GM23338 (cell line): ENCODE measurements around the gene TUBA4B.

Experiments used
- POLR2AphosphoS5 ChIP-seq: IDR thresholded peaks from 2 replicates; pipeline ENCODE4 v1.6.1; 2016; ENCODE audit warnings: antibody characterized with exemption, low read depth
- STAT1 ChIP-seq: IDR thresholded peaks from one replicate; pipeline ENCODE4 v1.6.1; 2016; ENCODE audit warnings: antibody characterized with exemption; ENCODE audit not compliant: unreplicated experiment
- TF ChIP-seq, protein P1 (sequence below), 2 experiments: fragments of 200-600 bp in 1 of 2; sonication (generic) in 1 of 2; conservative IDR thresholded peaks; 2 replicates each; pipeline versions ENCODE4 v1.5.1 to v1.6.1; 2016 to 2017; ENCODE audit warnings: antibody characterized with exemption in 2 of 2, low read depth in 2 of 2, mild to moderate bottlenecking in 2 of 2, moderate library complexity in 1 of 2

DNA sequence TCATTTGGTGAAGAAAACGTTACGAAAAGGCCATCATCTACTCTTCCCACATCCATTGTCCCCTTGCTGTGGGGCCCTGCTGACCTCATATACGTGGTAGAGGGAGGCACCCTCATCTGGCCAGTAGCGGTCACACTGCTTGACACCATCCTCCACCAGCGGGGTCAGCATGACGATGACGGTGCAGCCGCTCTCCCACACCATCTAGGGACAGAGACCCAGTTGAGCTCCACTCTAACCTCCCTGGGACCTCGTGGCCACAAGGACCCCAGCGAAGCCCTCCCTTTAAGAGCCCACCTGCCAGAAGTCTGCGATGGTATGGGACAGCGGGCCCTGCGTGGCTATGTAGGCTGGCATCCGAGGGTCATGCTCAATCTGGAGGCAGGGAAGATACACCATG, 43.1 kb downstream of the TUBA4B start:
- TF ChIP-seq, protein P1, sequence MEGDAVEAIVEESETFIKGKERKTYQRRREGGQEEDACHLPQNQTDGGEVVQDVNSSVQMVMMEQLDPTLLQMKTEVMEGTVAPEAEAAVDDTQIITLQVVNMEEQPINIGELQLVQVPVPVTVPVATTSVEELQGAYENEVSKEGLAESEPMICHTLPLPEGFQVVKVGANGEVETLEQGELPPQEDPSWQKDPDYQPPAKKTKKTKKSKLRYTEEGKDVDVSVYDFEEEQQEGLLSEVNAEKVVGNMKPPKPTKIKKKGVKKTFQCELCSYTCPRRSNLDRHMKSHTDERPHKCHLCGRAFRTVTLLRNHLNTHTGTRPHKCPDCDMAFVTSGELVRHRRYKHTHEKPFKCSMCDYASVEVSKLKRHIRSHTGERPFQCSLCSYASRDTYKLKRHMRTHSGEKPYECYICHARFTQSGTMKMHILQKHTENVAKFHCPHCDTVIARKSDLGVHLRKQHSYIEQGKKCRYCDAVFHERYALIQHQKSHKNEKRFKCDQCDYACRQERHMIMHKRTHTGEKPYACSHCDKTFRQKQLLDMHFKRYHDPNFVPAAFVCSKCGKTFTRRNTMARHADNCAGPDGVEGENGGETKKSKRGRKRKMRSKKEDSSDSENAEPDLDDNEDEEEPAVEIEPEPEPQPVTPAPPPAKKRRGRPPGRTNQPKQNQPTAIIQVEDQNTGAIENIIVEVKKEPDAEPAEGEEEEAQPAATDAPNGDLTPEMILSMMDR (conservative IDR thresholded peaks at IDR 0.05; ENCODE audit: low read depth in 2 of 2), result no peak
- TF ChIP-seq POLR2AphosphoS5 (no peak), STAT1 (no peak)
